Fibroblast of lung (primary cell): ENCODE data around the gene RIN2.

Experiments used
- EZH2 ChIP-seq: IDR thresholded peaks from 2 replicates; pipeline ENCODE4 v1.5.1; 2012; ENCODE audit warnings: low read length, control low read depth, mild to moderate bottlenecking; ENCODE audit errors: missing control alignments
- TF ChIP-seq, protein P1 (sequence below), 2 donors: IDR thresholded peaks in 1 of 2; conservative IDR thresholded peaks in 1 of 2; 1 replicate in 1 of 2; 2 replicates in 1 of 2; pipeline ENCODE4 v1.5.1; 2011 to 2012; ENCODE audit warnings: low read length in 2 of 2, control low read depth in 1 of 2, inconsistent platforms in 1 of 2, low read depth in 1 of 2, mild to moderate bottlenecking in 1 of 2

DNA sequence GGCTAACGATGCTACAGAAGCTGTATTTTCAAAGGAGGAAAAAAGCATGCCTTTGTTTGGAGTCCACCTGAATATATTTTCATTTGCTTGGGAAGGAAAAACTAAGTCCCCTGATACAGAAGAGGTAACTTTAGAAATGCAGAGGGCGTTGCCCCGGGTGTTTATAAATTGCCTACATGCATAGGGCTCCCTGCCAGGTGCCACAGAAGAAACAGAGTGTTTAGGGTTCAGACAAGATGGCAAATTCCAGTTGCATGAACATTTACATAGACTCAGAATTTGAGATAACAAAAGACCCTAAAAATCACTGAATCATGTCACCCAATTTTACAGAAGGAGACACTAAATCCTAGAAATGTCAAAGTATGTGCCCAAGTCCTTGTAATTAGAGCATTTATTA, 19.9 kb downstream of the RIN2 start:
- TF ChIP-seq, protein P1, sequence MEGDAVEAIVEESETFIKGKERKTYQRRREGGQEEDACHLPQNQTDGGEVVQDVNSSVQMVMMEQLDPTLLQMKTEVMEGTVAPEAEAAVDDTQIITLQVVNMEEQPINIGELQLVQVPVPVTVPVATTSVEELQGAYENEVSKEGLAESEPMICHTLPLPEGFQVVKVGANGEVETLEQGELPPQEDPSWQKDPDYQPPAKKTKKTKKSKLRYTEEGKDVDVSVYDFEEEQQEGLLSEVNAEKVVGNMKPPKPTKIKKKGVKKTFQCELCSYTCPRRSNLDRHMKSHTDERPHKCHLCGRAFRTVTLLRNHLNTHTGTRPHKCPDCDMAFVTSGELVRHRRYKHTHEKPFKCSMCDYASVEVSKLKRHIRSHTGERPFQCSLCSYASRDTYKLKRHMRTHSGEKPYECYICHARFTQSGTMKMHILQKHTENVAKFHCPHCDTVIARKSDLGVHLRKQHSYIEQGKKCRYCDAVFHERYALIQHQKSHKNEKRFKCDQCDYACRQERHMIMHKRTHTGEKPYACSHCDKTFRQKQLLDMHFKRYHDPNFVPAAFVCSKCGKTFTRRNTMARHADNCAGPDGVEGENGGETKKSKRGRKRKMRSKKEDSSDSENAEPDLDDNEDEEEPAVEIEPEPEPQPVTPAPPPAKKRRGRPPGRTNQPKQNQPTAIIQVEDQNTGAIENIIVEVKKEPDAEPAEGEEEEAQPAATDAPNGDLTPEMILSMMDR (conservative IDR thresholded peaks at IDR 0.05 in 1 of 2, IDR thresholded peaks at IDR 0.05 in 1 of 2; ENCODE audit: low read depth in 1 of 2, low read length in 2 of 2): no peak
- TF ChIP-seq EZH2: no peak
